GM06990 (cell line): Measurements from ENCODE around the gene TNK2.

ENCODE experiments used
- DNase-seq: peaks from one replicate; pipeline ENCODE4 v3.0.0-alpha.2; 2011; ENCODE audit not compliant: insufficient read length; ENCODE audit errors: extremely low read depth
- H3K27me3 ChIP-seq: replicated peaks from 2 replicates; pipeline ENCODE4 v1.6.0; 2011; ENCODE audit warnings: low read length; ENCODE audit not compliant: control insufficient read depth, insufficient read depth
- H3K36me3 ChIP-seq: 2 replicates; pipeline ENCODE4 v1.5.1; 2011; ENCODE audit warnings: low read length; ENCODE audit not compliant: control insufficient read depth, insufficient read depth
- H3K4me3 ChIP-seq: replicated peaks from 2 replicates; pipeline ENCODE4 v1.5.1; 2011; ENCODE audit warnings: low read depth, mild to moderate bottlenecking, control low read depth, low read length
- TF ChIP-seq, protein P1 (sequence below): IDR thresholded peaks from 2 replicates; pipeline ENCODE4 v1.5.1; 2011; ENCODE audit warnings: low read length, control low read depth, mild to moderate bottlenecking, inconsistent platforms; ENCODE audit not compliant: insufficient read depth, poor library complexity, severe bottlenecking

Gene TNK2

DNA sequence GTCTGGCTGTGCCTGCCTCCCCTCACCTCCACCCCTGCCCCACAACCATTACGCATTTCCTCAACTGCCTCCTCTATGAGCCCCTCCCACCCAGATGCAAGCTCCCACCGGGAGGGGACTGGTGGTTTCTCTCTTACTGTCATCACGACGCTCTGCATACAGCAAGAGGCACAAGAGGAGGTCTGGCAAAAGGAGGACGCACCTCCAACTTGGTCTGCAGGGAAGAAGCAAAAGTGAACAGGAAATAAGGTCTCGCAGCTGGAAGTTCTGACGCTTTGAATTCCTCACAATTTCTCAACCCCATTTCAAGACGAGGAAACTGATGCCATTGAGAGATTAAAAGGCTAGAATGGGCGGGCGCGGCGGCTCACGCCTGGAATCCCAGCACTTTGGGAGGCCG is 54.4 kb downstream of the TNK2 start:
- Histone ChIP-seq H3K36me3 (no peaks in the 10 kb centered on the region), H3K4me3 (no peak overlapping the region), H3K27me3 (no peaks in the 10 kb centered on the region)
- TF ChIP-seq, protein P1, sequence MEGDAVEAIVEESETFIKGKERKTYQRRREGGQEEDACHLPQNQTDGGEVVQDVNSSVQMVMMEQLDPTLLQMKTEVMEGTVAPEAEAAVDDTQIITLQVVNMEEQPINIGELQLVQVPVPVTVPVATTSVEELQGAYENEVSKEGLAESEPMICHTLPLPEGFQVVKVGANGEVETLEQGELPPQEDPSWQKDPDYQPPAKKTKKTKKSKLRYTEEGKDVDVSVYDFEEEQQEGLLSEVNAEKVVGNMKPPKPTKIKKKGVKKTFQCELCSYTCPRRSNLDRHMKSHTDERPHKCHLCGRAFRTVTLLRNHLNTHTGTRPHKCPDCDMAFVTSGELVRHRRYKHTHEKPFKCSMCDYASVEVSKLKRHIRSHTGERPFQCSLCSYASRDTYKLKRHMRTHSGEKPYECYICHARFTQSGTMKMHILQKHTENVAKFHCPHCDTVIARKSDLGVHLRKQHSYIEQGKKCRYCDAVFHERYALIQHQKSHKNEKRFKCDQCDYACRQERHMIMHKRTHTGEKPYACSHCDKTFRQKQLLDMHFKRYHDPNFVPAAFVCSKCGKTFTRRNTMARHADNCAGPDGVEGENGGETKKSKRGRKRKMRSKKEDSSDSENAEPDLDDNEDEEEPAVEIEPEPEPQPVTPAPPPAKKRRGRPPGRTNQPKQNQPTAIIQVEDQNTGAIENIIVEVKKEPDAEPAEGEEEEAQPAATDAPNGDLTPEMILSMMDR = no peak
- no peak for DNase-seq

DNA sequence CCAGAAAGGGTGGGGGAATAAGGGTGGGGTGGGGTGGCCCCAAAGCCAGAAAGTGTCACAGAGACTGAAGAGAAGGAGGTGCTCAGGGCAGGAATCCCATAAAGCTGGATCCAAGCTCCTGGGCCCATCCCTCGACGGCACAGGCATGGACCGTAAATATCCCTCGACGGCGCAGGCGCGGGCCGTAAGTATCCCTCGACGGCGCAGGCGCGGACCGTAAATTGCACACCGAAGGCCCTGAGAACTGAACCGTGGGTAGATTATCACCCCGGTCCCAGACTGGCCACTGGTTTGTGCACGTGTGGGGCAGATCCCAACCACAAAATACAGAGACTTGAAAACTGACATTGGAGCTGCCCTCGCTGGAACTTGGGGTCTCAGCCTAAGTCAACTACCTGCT is 55.3 kb downstream of the TNK2 start:
- Histone ChIP-seq H3K27me3 (no peaks in the 10 kb centered on the region), H3K36me3 (no peaks in the 10 kb centered on the region)

DNA sequence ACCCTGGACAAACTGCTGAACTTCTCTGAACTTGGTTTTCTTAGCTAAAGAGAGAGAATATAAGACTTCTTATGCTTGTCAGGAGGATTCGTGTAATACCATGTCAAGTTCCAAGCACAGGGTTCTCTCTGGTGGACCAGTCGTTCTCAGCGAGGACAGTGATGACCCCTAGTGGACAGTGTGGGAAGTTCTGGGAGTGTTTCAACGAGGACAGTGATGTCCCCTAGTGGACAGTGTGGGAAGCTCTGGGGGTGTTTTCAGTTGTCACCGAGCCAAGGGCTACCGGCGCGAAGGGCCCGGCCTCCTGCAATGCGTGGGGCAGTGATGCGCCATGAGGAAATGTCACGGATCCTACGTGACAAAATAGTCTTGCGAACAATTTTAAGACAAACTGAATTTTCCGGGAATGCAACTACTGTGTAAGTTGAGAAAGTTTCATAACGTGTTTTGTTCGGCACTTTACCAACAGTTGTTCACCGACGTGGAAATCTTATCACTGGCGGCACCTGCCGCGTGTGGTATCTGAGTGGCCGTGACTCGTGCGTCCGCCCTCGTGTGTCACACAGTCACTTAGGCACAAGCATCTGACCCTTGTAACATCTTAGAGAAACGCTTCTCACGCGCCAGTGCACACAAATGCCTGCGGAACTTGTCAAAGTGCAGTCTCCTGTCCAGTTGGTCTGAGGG is 57.4 kb downstream of the TNK2 start:
- Histone ChIP-seq H3K4me3 (no peak overlapping the region), H3K36me3 (no peaks in the 10 kb centered on the region), H3K27me3 (no peaks in the 10 kb centered on the region)
- peak; percentile 63 for DNase-seq
- TF ChIP-seq, protein P1 = peak; percentile 100

More for the DNA sequence above, 55.3 kb downstream of the TNK2 start:
- DNase-seq = no peak
- TF ChIP-seq, protein P1 = no peak
- H3K4me3 ChIP-seq = no peak overlapping the region

DNA sequence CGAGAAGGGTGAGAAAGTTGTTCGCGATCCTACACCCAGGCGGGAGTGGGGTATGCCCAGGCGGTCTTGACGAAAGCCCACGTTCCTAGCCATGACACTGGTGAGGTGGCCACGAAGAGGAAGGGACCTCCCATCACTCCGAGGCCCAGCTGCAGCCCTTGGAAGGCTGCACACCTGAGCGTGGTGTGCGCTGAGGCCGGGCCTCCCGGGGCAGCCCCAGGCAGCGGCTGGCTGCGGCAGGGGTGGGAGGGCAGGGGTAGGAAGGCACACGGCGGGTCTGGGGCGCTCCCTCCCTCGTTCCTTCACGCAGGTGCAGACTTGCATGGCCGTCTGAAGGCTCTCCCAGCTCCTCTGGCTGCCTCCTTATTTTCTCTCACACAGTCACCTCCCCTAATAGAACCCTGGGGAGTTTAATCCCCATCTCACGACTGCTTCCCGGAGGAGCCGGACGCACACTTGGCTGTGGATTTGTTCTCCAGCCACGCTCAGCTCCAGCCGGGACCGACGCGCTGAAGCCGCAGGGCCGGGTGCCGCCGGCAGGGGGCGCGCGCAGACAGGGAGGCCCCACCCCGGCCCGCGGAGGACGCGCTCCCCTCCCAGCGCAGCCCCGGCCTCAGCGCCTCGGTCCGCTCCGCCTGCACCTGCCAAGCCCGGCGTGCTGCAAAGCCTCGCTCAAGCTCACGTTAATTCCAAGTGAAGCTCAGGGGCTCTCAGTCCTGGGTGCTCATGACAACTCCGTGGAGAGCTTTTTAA is 58.9 kb downstream of the TNK2 start:
- TF ChIP-seq, protein P1 = no peak
- no peak for DNase-seq
- Histone ChIP-seq H3K27me3 (no peaks in the 10 kb centered on the region), H3K4me3 (no peak overlapping the region), H3K36me3 (no peaks in the 10 kb centered on the region)

DNA sequence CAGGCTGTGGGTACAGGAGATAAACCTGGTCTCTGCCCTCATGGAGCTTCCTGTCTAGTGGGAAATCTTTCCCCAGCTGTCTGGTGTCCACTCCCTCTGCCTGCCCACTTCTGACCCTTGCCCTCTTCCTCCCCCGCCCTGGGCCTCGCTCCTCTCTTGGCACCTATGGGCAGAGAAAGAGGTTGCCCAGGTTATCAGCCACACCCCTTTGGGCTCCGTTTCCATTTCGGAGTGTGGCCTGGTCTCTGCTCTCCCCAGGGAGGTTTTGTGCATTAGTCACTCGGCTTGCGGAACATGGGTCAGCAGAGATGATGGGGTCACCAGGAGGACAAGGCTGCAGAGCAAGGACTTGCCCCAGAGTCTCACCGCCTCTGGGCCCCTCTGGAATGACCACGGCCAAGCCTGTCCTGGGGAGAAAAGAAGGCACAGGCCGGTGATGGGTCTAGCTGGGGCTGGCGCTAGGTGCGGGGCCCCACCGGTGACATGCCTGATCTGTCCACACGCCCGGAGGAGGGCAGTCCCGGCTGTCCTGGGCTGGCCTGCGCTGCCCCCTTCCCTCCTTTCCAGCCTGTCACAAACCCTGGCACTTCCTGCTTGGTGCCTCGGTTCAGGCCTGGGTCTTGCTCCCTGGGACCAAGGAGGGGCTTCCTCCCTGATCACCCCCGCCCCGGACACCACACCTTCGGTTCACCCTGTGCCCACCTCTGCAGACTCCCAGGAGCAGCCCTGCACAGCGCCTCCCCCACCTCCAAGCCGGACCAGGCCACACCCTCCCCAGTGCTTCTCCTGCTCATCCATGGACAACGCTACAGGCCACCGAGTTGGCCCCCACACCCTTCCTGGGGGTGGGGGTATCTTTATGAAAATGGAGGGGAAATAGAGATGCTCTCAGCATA is 61.0 kb downstream of the TNK2 start:
- DNase-seq = no peak
- TF ChIP-seq, protein P1 = no peak
- no peak overlapping the region for H3K4me3 ChIP-seq

More for the DNA sequence above, 61.0 kb downstream of the TNK2 start:
- H3K36me3 ChIP-seq = no peaks in the 10 kb centered on the region
- no peaks in the 10 kb centered on the region for H3K27me3 ChIP-seq
